GM12891 (cell line): ENCODE measurements around the gene PCDH7.

Experiments
- DNase-seq: peaks from one replicate; pipeline ENCODE4 v3.0.0; 2011; ENCODE audit warnings: low spot score; ENCODE audit not compliant: insufficient read length
- FAIRE-seq: peaks from 2 replicates; lab custom pipeline; 2011; peaks lifted over from hg19 to GRCh38; lab: Jason Lieb, UNC
- PAX5 ChIP-seq: IDR thresholded peaks from 2 replicates; pipeline ENCODE4 v1.6.1; 2011; ENCODE audit warnings: low read length, moderate library complexity, mild to moderate bottlenecking; ENCODE audit not compliant: insufficient read depth, severe bottlenecking
- POLR2A ChIP-seq: IDR thresholded peaks from 2 replicates; pipeline ENCODE4 v1.6.1; 2011; ENCODE audit warnings: low read depth, low read length, control low read depth
- POLR2AphosphoS5 ChIP-seq: IDR thresholded peaks from 2 replicates; pipeline ENCODE4 v1.6.1; 2011; ENCODE audit warnings: low read depth, low read length, control low read depth
- POU2F2 ChIP-seq: IDR thresholded peaks from 2 replicates; pipeline ENCODE4 v1.6.1; 2011; ENCODE audit warnings: low read depth, mild to moderate bottlenecking, control low read depth, low read length, moderate library complexity
- SPI1 ChIP-seq: IDR thresholded peaks from 2 replicates; pipeline ENCODE4 v1.6.1; 2011; ENCODE audit warnings: low read depth, low read length, control low read depth
- TAF1 ChIP-seq: IDR thresholded peaks from 2 replicates; pipeline ENCODE4 v1.6.1; 2011; ENCODE audit warnings: low read depth, low read length, control low read depth

PCDH7 gene

DNA sequence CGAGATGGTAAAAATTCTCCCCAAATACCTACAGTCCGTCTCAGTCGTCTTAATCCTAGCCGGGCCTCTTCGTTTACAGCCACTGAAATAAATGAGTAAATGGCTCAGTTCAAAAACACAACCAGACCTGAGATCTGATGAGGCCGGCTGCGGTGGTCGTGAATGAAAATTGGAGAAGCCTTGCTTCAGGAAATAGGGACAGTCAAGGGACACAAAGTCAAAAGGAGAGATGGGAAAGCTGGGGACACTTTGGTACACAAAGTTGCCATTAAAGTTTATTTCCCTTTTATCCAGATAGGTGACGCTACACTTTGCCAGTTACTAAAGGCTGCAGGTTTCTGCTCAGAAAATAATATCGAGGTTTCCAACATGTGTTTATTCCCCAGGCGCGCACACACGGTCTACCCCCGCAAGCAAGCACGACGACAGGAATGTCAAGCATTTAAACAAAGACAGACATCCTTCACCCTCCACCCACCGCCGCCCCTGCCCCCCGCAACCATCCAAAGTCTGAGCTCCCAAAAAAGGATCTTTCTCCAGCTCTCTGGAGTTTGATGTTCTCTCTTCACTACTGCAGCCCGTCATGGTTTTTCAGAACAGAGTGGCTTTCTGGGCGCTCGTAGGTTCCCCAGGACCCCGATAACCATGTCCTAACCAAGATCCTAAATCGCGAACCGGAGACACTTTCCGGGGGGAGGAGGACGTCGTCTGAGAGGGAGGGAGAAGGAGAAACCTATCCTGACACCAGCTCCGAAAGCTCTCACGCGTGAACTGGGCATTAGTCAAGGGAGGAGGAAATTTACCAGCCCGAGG is 1.3 kb upstream of the PCDH7 start:
- DNase-seq = no peak
- FAIRE-seq = no peak
- TF ChIP-seq POU2F2 = no peak
- TF ChIP-seq POLR2A = no peak
- TF ChIP-seq POLR2AphosphoS5 = no peak
- TF ChIP-seq PAX5 = no peak
- TF ChIP-seq TAF1 = no peak
- TF ChIP-seq SPI1 = no peak

DNA sequence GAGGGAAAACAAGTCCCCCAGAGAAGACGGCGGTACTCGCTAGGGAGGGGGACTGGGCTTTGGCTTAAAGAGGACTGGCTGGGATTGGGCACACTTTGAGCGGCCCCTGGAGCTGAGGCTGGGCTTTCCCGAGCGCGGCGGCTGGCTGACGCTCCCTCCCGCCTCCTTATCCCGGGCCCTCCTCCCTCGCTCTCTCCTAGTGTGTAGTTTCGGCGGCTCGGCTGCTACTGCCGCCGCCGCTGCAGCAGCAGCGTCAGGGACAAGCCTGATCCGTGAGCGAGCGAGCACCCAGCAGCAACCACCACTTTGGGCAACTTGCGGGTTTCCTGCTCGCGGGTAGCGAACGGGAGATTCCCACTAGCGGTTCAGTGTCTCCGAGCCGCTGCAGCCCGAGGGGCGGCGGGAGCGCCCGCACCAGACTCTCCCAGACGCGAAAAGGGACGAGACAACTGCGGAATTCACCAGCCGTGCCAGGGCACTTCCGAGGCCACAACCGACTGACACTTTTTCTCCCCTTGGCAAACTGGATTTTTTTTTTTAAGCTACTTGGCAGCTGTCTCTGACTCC is 632 bp upstream of the PCDH7 start:
- TF ChIP-seq POLR2A = no peak
- no peak for TF ChIP-seq PAX5
- TF ChIP-seq TAF1 = no peak
- no peak for TF ChIP-seq POU2F2
- no peak for DNase-seq
- no peak for FAIRE-seq

DNA sequence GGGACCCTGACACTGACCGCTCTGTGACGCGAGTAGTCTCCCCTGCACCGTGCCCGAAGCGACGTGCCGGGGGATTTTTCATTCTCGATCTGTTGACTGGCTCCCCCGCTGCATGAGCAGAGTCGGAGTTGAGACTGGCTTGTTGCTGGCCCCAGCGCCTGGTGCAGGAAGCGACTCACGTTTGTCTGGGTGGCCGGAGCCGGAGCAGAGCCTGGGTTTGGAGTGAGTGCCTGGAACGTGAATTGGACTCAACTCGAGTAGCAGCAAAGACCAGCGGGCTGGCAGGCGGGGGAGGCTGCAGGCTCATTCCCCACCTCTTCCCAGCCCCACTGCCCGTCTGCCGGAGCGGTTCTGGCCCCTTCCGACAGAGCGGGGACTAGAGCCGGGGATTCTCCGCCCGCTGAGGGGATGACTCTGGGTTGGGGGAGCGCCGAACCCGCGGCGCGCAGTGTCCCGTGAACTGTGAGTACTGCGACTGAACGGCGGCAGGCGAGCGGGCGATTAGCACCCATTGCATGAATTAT is 554 bp downstream of the PCDH7 start:
- DNase-seq (no peak), FAIRE-seq (no peak)
- TF ChIP-seq POU2F2 = no peak
- no peak for TF ChIP-seq PAX5
- TF ChIP-seq POLR2AphosphoS5 = no peak
- TF ChIP-seq TAF1 = no peak
- no peak for TF ChIP-seq SPI1
- TF ChIP-seq POLR2A = no peak

DNA sequence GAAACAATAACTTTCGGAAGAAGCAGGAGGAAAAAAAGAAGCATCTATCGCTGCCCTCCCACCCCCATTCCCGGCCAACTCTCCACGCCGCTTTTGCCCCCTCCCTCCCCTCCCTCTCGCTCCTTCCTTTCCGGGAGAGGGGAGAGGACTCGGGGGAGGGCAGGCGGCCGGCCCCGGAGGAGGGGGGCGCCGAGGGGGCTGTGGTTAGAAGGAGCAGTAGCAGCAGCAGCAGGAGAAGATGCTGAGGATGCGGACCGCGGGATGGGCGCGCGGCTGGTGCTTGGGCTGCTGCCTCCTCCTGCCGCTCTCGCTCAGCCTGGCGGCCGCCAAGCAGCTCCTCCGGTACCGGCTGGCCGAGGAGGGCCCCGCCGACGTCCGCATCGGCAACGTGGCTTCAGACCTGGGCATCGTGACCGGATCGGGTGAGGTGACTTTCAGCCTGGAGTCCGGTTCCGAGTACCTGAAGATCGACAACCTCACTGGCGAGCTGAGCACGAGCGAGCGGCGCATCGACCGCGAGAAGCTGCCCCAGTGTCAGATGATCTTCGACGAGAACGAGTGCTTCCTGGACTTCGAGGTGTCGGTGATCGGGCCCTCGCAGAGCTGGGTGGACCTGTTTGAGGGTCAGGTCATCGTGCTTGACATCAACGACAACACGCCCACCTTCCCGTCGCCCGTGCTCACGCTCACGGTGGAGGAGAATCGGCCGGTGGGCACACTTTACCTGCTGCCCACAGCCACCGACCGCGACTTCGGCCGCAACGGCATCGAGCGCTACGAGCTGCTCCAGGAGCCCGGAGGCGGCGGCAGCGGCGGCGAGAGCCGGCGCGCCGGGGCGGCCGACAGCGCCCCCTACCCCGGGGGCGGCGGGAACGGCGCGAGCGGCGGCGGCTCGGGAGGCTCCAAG is 1.3 kb downstream of the PCDH7 start:
- TF ChIP-seq POLR2A (no peak), POLR2AphosphoS5 (no peak), SPI1 (no peak), TAF1 (no peak), PAX5 (no peak)
- DNase-seq (no peak), FAIRE-seq (no peak)

DNA sequence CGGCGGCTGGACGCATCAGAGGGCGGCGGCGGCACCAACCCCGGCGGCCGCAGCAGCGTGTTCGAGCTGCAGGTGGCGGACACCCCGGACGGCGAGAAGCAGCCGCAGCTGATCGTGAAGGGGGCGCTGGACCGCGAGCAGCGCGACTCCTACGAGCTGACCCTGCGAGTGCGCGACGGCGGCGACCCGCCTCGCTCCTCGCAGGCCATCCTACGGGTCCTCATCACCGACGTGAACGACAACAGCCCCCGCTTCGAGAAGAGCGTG is 1.9 kb downstream of the PCDH7 start:
- no peak for DNase-seq
- FAIRE-seq = no peak

DNA sequence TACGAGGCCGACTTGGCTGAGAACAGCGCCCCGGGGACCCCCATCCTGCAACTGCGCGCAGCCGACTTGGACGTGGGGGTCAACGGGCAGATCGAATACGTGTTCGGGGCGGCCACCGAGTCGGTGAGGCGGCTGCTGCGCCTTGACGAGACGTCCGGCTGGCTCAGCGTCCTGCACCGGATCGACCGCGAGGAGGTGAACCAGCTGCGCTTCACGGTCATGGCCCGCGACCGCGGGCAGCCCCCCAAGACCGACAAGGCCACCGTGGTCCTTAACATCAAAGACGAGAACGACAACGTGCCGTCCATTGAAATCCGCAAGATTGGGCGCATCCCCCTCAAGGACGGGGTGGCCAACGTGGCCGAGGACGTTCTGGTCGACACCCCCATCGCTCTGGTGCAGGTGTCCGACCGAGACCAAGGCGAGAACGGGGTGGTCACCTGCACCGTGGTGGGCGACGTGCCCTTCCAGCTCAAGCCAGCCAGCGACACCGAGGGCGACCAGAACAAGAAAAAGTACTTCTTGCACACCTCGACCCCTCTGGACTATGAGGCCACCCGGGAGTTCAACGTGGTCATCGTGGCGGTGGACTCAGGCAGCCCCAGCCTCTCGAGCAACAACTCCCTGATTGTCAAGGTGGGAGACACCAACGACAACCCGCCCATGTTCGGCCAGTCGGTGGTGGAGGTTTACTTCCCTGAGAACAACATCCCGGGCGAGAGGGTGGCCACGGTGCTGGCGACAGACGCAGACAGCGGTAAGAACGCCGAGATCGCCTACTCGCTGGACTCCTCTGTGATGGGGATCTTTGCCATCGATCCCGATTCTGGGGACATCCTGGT is 2.4 kb downstream of the PCDH7 start:
- TF ChIP-seq POU2F2 (no peak), TAF1 (no peak), POLR2A (no peak), POLR2AphosphoS5 (no peak), SPI1 (no peak), PAX5 (no peak)
- DNase-seq = no peak
- FAIRE-seq = no peak

More for the DNA sequence above, 1.9 kb downstream of the PCDH7 start:
- TF ChIP-seq POLR2AphosphoS5 = no peak
- TF ChIP-seq POLR2A = no peak
- no peak for TF ChIP-seq SPI1
- TF ChIP-seq PAX5 = no peak
- TF ChIP-seq POU2F2 = no peak
- TF ChIP-seq TAF1 = no peak

DNA sequence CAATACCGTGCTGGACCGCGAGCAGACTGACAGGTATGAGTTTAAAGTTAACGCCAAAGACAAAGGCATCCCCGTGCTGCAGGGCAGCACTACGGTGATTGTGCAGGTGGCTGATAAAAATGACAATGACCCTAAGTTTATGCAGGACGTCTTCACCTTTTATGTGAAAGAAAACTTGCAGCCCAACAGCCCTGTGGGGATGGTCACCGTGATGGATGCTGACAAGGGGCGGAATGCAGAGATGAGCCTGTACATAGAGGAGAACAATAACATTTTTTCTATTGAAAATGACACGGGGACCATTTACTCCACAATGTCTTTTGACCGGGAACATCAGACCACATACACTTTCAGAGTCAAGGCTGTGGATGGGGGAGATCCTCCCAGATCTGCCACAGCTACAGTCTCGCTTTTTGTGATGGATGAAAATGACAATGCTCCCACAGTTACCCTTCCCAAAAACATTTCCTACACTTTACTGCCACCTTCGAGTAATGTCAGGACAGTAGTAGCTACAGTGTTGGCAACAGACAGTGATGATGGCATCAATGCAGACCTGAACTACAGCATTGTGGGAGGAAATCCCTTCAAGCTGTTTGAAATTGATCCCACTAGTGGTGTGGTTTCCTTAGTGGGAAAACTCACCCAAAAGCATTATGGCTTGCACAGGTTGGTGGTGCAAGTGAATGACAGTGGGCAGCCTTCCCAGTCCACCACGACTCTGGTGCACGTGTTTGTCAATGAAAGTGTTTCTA is 3.2 kb downstream of the PCDH7 start:
- TF ChIP-seq POLR2AphosphoS5 (no peak), PAX5 (no peak), POU2F2 (no peak), TAF1 (no peak), SPI1 (no peak), POLR2A (no peak)
- DNase-seq (no peak), FAIRE-seq (no peak)

DNA sequence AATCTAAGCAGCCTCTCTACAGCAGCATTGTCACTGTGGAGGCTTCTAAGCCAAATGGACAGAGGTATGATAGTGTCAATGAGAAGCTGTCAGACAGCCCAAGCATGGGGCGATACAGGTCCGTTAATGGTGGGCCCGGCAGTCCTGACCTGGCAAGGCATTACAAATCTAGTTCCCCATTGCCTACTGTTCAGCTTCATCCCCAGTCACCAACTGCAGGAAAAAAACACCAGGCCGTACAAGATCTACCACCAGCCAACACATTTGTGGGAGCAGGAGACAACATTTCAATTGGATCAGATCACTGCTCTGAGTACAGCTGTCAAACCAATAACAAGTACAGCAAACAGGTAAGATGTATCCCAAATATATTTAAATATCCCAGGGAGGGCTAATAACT is 4.1 kb downstream of the PCDH7 start:
- TF ChIP-seq POLR2AphosphoS5 (no peak), POU2F2 (no peak), TAF1 (no peak)
- no peak for FAIRE-seq

More for the DNA sequence above, 4.1 kb downstream of the PCDH7 start:
- DNase-seq = no peak
